Large intestine (tissue), 3 donors: ENCODE results near the gene C1orf146. TPM values are rescaled to one million over a fixed set of nuclear protein-coding genes. Genes with fewer than 3 reads are reported as not detected.
"Not testable (repeated sequence)": the region's sequence is repeated elsewhere in the genome, so short reads cannot be mapped to it uniquely, and the experiment has no call there.

Experiments used
- DNase-seq, 2 donors: peaks; one replicate each; pipeline versions ENCODE4 v3.0.0 to v3.0.0-alpha.2; 2013
- H3K27ac ChIP-seq: one replicate; pipeline ENCODE4 v1.5.1; 2013; ENCODE audit warnings: low read length
- H3K27me3 ChIP-seq: 2 replicates; pipeline ENCODE4 v1.6.1; 2013; ENCODE audit warnings: low read length; ENCODE audit not compliant: control insufficient read depth, insufficient read depth
- H3K36me3 ChIP-seq: 2 replicates; pipeline ENCODE4 v1.6.1; 2013; ENCODE audit warnings: low read length; ENCODE audit not compliant: control insufficient read depth, insufficient read depth
- H3K4me1 ChIP-seq: one replicate; pipeline ENCODE4 v1.6.1; 2013; ENCODE audit warnings: low read length; ENCODE audit not compliant: control insufficient read depth, insufficient read depth
- H3K4me3 ChIP-seq: one replicate; pipeline ENCODE4 v1.5.1; 2013; ENCODE audit warnings: low read length
- H3K9me3 ChIP-seq: one replicate; pipeline ENCODE4 v1.6.1; 2013; ENCODE audit warnings: mild to moderate bottlenecking, low read depth, low read length, moderate library complexity; ENCODE audit not compliant: control insufficient read depth
- WGBS: methylation state at CpG from one replicate; pipeline ENCODE4 v1.1.5; 2013; ENCODE audit warnings: low lambda C conversion rate; ENCODE audit not compliant: insufficient coverage; 5-methylcytosine and 5-hydroxymethylcytosine counted together
- polyA plus RNA-seq: library from polyadenylated mRNA; unstranded; fragments of 120-200 nt; gene quantifications from one replicate; pipeline ENCODE4 v1.2.1, GENCODE V29; 2013

C1orf146 gene
- polyA plus RNA-seq, 1 donor = 0.06 TPM

- 100% methylated on average over 2 of the region's 3 CpGs for WGBS
- H3K27ac ChIP-seq = no peak overlapping the region
- no peaks in the 10 kb centered on the region for H3K4me1 ChIP-seq
- H3K9me3 ChIP-seq = no peaks in the 10 kb centered on the region
- H3K4me3 ChIP-seq = no peak overlapping the region
- H3K36me3 ChIP-seq = peaks cover 15% of the 10 kb centered on the region
- H3K27me3 ChIP-seq = no peaks in the 10 kb centered on the region
- DNase-seq = no peak
Measured at GRCh38 chr1:92262516-92262915, 44.8 kb downstream of the C1orf146 start.

- peaks cover 44% of the 10 kb centered on the region for H3K36me3 ChIP-seq
- no peaks in the 10 kb centered on the region for H3K27me3 ChIP-seq
- 86% methylated on average over 1 of the region's 1 CpG for WGBS
- H3K27ac ChIP-seq = no peak overlapping the region
- no peak overlapping the region for H3K4me3 ChIP-seq
- DNase-seq = no peak
- no peaks in the 10 kb centered on the region for H3K9me3 ChIP-seq
- no peaks in the 10 kb centered on the region for H3K4me1 ChIP-seq
Measured at GRCh38 chr1:92273039-92273438, 55.3 kb downstream of the C1orf146 start.

- H3K27me3 ChIP-seq = no peaks in the 10 kb centered on the region
- no peaks in the 10 kb centered on the region for H3K9me3 ChIP-seq
- DNase-seq = no peak
- H3K4me3 ChIP-seq = no peak overlapping the region
- no peak overlapping the region for H3K27ac ChIP-seq
- H3K4me1 ChIP-seq = no peaks in the 10 kb centered on the region
- H3K36me3 ChIP-seq = peaks cover 46% of the 10 kb centered on the region
- WGBS = 100% methylated on average over 1 of the region's 1 CpG
Measured at GRCh38 chr1:92274939-92275338, 57.2 kb downstream of the C1orf146 start.

- no peak overlapping the region for H3K4me3 ChIP-seq
- DNase-seq = no peak
- H3K9me3 ChIP-seq = no peaks in the 10 kb centered on the region
- H3K27me3 ChIP-seq = no peaks in the 10 kb centered on the region
- WGBS = no CpG with 5 or more reads among the region's 3 CpGs
- peaks cover 45% of the 10 kb centered on the region for H3K36me3 ChIP-seq
- H3K4me1 ChIP-seq = no peaks in the 10 kb centered on the region
- H3K27ac ChIP-seq = no peak overlapping the region
Measured at GRCh38 chr1:92276082-92276481, 58.4 kb downstream of the C1orf146 start.

- Histone ChIP-seq H3K27ac (no peak overlapping the region), H3K27me3 (no peaks in the 10 kb centered on the region), H3K9me3 (no peaks in the 10 kb centered on the region), H3K4me1 (no peaks in the 10 kb centered on the region), H3K4me3 (no peak overlapping the region), H3K36me3 (peaks cover 39% of the 10 kb centered on the region)
- no peak for DNase-seq
- WGBS = no CpG with 5 or more reads among the region's 4 CpGs
Measured at GRCh38 chr1:92277105-92277723, 59.5 kb downstream of the C1orf146 start.

- DNase-seq, H3K27me3 ChIP-seq, H3K4me3 ChIP-seq, H3K27ac ChIP-seq, H3K9me3 ChIP-seq, H3K4me1 ChIP-seq: not testable (repeated sequence)
- no CpG with 5 or more reads among the region's 15 CpGs for WGBS
- peaks cover 26% of the 10 kb centered on the region for H3K36me3 ChIP-seq
Measured at GRCh38 chr1:92279781-92280180, 62.1 kb downstream of the C1orf146 start.

GRCh38 chr1:92281411-92281810 lies 63.7 kb downstream of the C1orf146 start:
- H3K27me3 ChIP-seq, DNase-seq, H3K9me3 ChIP-seq, H3K4me1 ChIP-seq, H3K27ac ChIP-seq, H3K4me3 ChIP-seq: not testable (repeated sequence)
- WGBS = no CpG with 5 or more reads among the region's 2 CpGs
- H3K36me3 ChIP-seq = peaks cover 18% of the 10 kb centered on the region

- DNase-seq = peak; percentile 22 to 28
- Histone ChIP-seq H3K9me3 (no peaks in the 10 kb centered on the region), H3K36me3 (peaks cover 23% of the 10 kb centered on the region), H3K27me3 (no peaks in the 10 kb centered on the region), H3K27ac (no peak overlapping the region), H3K4me1 (no peaks in the 10 kb centered on the region), H3K4me3 (no peak overlapping the region)
- WGBS = 0% methylated on average over 2 of the region's 3 CpGs
Measured at GRCh38 chr1:92291372-92291999, 73.8 kb downstream of the C1orf146 start.

Other genes with a start within 250 kb of the C1orf146 start
- gene EPHX4, start 187.9 kb upstream of the C1orf146 start, polyA plus RNA-seq = 3.7 TPM
- gene SETSIP, start 142.5 kb upstream of the C1orf146 start, polyA plus RNA-seq = 0.18 TPM
- gene BTBD8, start 137.6 kb upstream of the C1orf146 start, polyA plus RNA-seq = 8.6 TPM
- gene GLMN, start 81.1 kb downstream of the C1orf146 start, polyA plus RNA-seq = 17.4 TPM
- 21.8 TPM for gene RPAP2, start 81.1 kb downstream of the C1orf146 start, polyA plus RNA-seq